Panc1 (cell line): ENCODE results near the gene PKP4.

ENCODE experiments used
- POLR2AphosphoS5 ChIP-seq: IDR thresholded peaks from 2 replicates; pipeline ENCODE4 v1.6.1; 2012; ENCODE audit warnings: mild to moderate bottlenecking, low read depth, low read length, moderate library complexity
- TF ChIP-seq, protein P1 (sequence below): fragments of 450-650 bp; IDR thresholded peaks from 2 replicates; pipeline ENCODE4 v1.5.1; 2017; ENCODE audit warnings: mild to moderate bottlenecking
- TF ChIP-seq, protein P2 (sequence below), 2 experiments: IDR thresholded peaks; 2 replicates each; pipeline ENCODE4 v1.6.1; 2011 to 2012; ENCODE audit warnings: low read depth in 2 of 2, control low read depth in 1 of 2, low read length in 1 of 2, mild to moderate bottlenecking in 1 of 2, moderate library complexity in 1 of 2; ENCODE audit not compliant: insufficient read depth in 1 of 2

DNA sequence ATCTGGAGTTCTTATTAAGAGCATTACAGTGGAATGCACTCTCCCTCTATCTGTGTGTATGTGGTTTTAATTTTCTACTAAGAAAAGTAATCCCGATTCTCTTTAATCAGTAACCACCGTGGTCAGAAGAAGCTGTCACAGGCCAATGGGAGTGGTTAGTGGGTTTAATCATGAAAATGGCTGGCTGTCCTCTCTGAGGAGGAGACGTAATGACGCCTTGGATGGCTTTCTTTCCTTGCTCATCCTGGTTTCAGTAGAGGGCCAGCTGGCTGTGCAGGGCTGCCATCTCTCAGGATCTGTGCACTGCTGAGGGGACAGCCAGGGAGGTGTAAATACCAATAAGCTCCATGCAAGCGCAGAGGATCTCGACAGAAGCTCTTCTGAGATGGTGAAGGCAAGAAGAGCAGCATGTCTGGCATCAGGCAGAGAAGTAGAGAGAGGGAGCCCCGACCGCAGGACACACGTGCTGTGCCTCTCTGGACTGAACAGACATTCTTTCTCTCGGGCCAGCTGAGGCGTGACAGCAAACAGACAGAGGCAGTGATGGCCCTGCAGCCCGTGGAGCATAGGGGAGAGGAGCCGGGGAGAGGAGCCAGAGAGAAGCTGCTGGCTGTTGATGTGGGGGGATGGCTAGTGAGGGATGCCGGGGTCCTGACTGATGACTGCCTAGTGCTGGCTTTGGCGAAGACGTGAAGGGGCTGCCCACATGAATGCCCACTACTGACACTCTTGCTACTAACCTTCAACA lies 273.3 kb downstream of the PKP4 start:
- TF ChIP-seq, protein P1, sequence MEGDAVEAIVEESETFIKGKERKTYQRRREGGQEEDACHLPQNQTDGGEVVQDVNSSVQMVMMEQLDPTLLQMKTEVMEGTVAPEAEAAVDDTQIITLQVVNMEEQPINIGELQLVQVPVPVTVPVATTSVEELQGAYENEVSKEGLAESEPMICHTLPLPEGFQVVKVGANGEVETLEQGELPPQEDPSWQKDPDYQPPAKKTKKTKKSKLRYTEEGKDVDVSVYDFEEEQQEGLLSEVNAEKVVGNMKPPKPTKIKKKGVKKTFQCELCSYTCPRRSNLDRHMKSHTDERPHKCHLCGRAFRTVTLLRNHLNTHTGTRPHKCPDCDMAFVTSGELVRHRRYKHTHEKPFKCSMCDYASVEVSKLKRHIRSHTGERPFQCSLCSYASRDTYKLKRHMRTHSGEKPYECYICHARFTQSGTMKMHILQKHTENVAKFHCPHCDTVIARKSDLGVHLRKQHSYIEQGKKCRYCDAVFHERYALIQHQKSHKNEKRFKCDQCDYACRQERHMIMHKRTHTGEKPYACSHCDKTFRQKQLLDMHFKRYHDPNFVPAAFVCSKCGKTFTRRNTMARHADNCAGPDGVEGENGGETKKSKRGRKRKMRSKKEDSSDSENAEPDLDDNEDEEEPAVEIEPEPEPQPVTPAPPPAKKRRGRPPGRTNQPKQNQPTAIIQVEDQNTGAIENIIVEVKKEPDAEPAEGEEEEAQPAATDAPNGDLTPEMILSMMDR, result no peak
- TF ChIP-seq POLR2AphosphoS5, result no peak
- TF ChIP-seq, protein P2, sequence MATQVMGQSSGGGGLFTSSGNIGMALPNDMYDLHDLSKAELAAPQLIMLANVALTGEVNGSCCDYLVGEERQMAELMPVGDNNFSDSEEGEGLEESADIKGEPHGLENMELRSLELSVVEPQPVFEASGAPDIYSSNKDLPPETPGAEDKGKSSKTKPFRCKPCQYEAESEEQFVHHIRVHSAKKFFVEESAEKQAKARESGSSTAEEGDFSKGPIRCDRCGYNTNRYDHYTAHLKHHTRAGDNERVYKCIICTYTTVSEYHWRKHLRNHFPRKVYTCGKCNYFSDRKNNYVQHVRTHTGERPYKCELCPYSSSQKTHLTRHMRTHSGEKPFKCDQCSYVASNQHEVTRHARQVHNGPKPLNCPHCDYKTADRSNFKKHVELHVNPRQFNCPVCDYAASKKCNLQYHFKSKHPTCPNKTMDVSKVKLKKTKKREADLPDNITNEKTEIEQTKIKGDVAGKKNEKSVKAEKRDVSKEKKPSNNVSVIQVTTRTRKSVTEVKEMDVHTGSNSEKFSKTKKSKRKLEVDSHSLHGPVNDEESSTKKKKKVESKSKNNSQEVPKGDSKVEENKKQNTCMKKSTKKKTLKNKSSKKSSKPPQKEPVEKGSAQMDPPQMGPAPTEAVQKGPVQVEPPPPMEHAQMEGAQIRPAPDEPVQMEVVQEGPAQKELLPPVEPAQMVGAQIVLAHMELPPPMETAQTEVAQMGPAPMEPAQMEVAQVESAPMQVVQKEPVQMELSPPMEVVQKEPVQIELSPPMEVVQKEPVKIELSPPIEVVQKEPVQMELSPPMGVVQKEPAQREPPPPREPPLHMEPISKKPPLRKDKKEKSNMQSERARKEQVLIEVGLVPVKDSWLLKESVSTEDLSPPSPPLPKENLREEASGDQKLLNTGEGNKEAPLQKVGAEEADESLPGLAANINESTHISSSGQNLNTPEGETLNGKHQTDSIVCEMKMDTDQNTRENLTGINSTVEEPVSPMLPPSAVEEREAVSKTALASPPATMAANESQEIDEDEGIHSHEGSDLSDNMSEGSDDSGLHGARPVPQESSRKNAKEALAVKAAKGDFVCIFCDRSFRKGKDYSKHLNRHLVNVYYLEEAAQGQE (IDR thresholded peaks at IDR 0.05; ENCODE audit: insufficient read depth in 1 of 2, low read depth in 2 of 2, low read length in 1 of 2), result no peak
